ENCODE data around the gene MGAT5B.

DNA sequence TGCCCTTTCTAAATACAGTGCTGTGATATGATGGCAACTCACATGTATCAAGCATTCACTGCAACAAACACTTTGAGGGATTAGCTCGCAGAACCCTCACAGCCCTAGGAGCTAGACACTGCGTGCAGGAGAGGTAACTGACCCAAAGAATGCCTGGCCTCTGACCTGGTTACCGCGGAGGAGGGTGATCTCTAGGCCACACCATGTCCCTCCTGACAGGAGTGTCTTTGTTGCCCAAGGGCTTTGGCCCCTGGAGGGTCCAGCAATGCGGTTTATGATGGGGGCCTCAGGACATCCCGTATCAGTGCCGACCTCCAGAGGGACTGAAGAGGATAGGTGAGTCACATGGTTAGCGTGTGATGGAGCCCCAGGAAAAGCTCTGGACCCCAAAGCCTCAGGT lies 130.6 kb downstream of the MGAT5B start:
- TF ChIP-seq, protein P1, sequence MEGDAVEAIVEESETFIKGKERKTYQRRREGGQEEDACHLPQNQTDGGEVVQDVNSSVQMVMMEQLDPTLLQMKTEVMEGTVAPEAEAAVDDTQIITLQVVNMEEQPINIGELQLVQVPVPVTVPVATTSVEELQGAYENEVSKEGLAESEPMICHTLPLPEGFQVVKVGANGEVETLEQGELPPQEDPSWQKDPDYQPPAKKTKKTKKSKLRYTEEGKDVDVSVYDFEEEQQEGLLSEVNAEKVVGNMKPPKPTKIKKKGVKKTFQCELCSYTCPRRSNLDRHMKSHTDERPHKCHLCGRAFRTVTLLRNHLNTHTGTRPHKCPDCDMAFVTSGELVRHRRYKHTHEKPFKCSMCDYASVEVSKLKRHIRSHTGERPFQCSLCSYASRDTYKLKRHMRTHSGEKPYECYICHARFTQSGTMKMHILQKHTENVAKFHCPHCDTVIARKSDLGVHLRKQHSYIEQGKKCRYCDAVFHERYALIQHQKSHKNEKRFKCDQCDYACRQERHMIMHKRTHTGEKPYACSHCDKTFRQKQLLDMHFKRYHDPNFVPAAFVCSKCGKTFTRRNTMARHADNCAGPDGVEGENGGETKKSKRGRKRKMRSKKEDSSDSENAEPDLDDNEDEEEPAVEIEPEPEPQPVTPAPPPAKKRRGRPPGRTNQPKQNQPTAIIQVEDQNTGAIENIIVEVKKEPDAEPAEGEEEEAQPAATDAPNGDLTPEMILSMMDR (IDR thresholded peaks at IDR 0.05): no peak
- no peak for TF ChIP-seq POLR2A (IDR thresholded peaks at IDR 0.05)
